GM23338 (cell line): Measurements from ENCODE around the gene VPS35. TPM values are rescaled to one million over a fixed set of nuclear protein-coding genes. Genes with fewer than 3 reads are reported as not detected.

Experiments used
- ATAC-seq: fragments of 200-7000 bp; cut with Tn5 transposase; 3 replicates; pipeline ENCODE4 v1.9.1; 2020
- DNase-seq: peaks from one replicate; pipeline ENCODE4 v3.0.0-alpha.2; 2015; ENCODE audit warnings: low spot score
- H2AFZ ChIP-seq: fragments of 200-600 bp; sonication (generic); 2 replicates; pipeline ENCODE4 v1.8.0; 2016; ENCODE audit warnings: antibody characterized with exemption, mild to moderate bottlenecking, moderate library complexity
- H3F3A ChIP-seq: fragments of 200-600 bp; sonication (generic); replicated peaks from 2 replicates; pipeline ENCODE4 v1.8.0; 2017; ENCODE audit warnings: antibody characterized with exemption, mixed run types, low read depth
- H3K27ac ChIP-seq: fragments of 200-600 bp; sonication (generic); 2 replicates; pipeline ENCODE4 v1.6.1; 2016; ENCODE audit warnings: low read depth
- H3K27me3 ChIP-seq: fragments of 200-600 bp; sonication (generic); 2 replicates; pipeline ENCODE4 v1.8.0; 2016; ENCODE audit warnings: mild to moderate bottlenecking, mixed run types, moderate library complexity; ENCODE audit not compliant: insufficient read depth
- H3K36me3 ChIP-seq: fragments of 200-600 bp; sonication (generic); 2 replicates; pipeline ENCODE4 v1.8.0; 2016; ENCODE audit warnings: mild to moderate bottlenecking; ENCODE audit not compliant: insufficient read depth
- H3K4me1 ChIP-seq: fragments of 200-600 bp; sonication (generic); 2 replicates; pipeline ENCODE4 v1.8.0; 2016; ENCODE audit warnings: mild to moderate bottlenecking, moderate library complexity; ENCODE audit not compliant: insufficient read depth
- H3K4me2 ChIP-seq: fragments of 200-600 bp; sonication (generic); 2 replicates; pipeline ENCODE4 v1.7.1; 2017; ENCODE audit warnings: mixed run types
- H3K4me3 ChIP-seq: fragments of 200-600 bp; sonication (generic); 2 replicates; pipeline ENCODE4 v1.6.1; 2016; ENCODE audit warnings: mixed run types
- H3K79me2 ChIP-seq: fragments of 200-600 bp; sonication (generic); replicated peaks from 2 replicates; pipeline ENCODE4 v1.8.0; 2017; ENCODE audit warnings: mild to moderate bottlenecking; ENCODE audit not compliant: insufficient read depth
- H3K9me2 ChIP-seq: fragments of 200-600 bp; sonication (generic); 2 replicates; pipeline ENCODE4 v1.8.0; 2017; ENCODE audit not compliant: insufficient read depth
- H4K20me1 ChIP-seq: fragments of 200-600 bp; sonication (generic); replicated peaks from 2 replicates; pipeline ENCODE4 v1.8.0; 2017; ENCODE audit warnings: mild to moderate bottlenecking; ENCODE audit not compliant: insufficient read depth
- H3K27ac Mint-ChIP-seq: 2 replicates; pipeline ENCODE4 v1.8.0; 2020; ENCODE audit warnings: inconsistent platforms, mild to moderate bottlenecking, moderate library complexity, mixed read lengths
- H3K27me3 Mint-ChIP-seq: 3 replicates; pipeline ENCODE4 v1.8.0; 2022; ENCODE audit warnings: low read depth, mild to moderate bottlenecking, moderate library complexity, mixed read lengths, inconsistent platforms; ENCODE audit not compliant: insufficient read depth, poor library complexity
- H3K36me3 Mint-ChIP-seq: 3 replicates; pipeline ENCODE4 v1.8.0; 2021; ENCODE audit warnings: low read depth, mild to moderate bottlenecking, inconsistent platforms, moderate library complexity, mixed read lengths
- H3K4me1 Mint-ChIP-seq: 3 replicates; pipeline ENCODE4 v1.8.0; 2020; ENCODE audit warnings: mild to moderate bottlenecking, inconsistent platforms, mixed read lengths
- H3K4me3 Mint-ChIP-seq: 3 replicates; pipeline ENCODE4 v1.8.0; 2021; ENCODE audit warnings: moderate library complexity, mild to moderate bottlenecking, inconsistent platforms, mixed read lengths
- H3K9me3 Mint-ChIP-seq: 3 replicates; pipeline ENCODE4 v1.8.0; 2020; ENCODE audit warnings: moderate library complexity, mild to moderate bottlenecking, inconsistent platforms, mixed read lengths
- CREB1 ChIP-seq: fragments of 250-450 bp; sonication (Bioruptor Pico); IDR thresholded peaks from 2 replicates; pipeline ENCODE4 v1.5.0; 2020; ENCODE audit warnings: low read depth, mild to moderate bottlenecking, moderate library complexity
- EZH2phosphoT487 ChIP-seq: fragments of 200-600 bp; sonication (generic); IDR thresholded peaks from one replicate; pipeline ENCODE4 v1.8.1; 2018; ENCODE audit warnings: antibody characterized with exemption; ENCODE audit not compliant: unreplicated experiment
- JUNB ChIP-seq: IDR thresholded peaks from one replicate; pipeline ENCODE4 v1.6.1; 2016; ENCODE audit warnings: antibody characterized with exemption; ENCODE audit not compliant: unreplicated experiment
- STAT1 ChIP-seq: IDR thresholded peaks from one replicate; pipeline ENCODE4 v1.6.1; 2016; ENCODE audit warnings: antibody characterized with exemption; ENCODE audit not compliant: unreplicated experiment
- ZNF114 ChIP-seq: fragments of 250-450 bp; sonication (Bioruptor Pico); IDR thresholded peaks from 2 replicates; pipeline ENCODE4 v1.5.0; 2020; ENCODE audit warnings: mild to moderate bottlenecking, moderate library complexity
- ZNF331 ChIP-seq: fragments of 250-450 bp; sonication (Bioruptor Pico); IDR thresholded peaks from 2 replicates; pipeline ENCODE4 v1.5.0; 2020; ENCODE audit warnings: low read depth, mild to moderate bottlenecking, moderate library complexity
- polyA plus RNA-seq: library from polyadenylated mRNA; unstranded; fragments of >200 nt; fragmentation: Nextera tagmentation; extraction: Ambion mirVana; gene quantifications from 2 replicates; pipeline ENCODE4 v1.2.1, GENCODE V29; 2016
- total RNA-seq: library from RNA; depleted of rRNA; stranded (reverse); fragments of >200 nt; shearing (Covaris generic); gene quantifications from 2 replicates; pipeline ENCODE4 v1.2.3, GENCODE V29; 2014
- TF ChIP-seq, protein P1 (sequence below): IDR thresholded peaks from 2 replicates; pipeline ENCODE4 v1.6.1; 2016; ENCODE audit warnings: antibody characterized with exemption
- TF ChIP-seq, protein P2 (sequence below): IDR thresholded peaks from one replicate; pipeline ENCODE4 v1.6.1; 2018; ENCODE audit warnings: antibody characterized with exemption; ENCODE audit not compliant: unreplicated experiment
- TF ChIP-seq, protein P3 (sequence below): fragments of 250-450 bp; sonication (Bioruptor Pico); IDR thresholded peaks from 2 replicates; pipeline ENCODE4 v1.5.0; 2020; ENCODE audit warnings: mild to moderate bottlenecking, moderate library complexity

The VPS35 gene
- total and polyA plus RNA-seq, 2 experiments from 2014 or later: 31.1 to 40.0 TPM

DNA sequence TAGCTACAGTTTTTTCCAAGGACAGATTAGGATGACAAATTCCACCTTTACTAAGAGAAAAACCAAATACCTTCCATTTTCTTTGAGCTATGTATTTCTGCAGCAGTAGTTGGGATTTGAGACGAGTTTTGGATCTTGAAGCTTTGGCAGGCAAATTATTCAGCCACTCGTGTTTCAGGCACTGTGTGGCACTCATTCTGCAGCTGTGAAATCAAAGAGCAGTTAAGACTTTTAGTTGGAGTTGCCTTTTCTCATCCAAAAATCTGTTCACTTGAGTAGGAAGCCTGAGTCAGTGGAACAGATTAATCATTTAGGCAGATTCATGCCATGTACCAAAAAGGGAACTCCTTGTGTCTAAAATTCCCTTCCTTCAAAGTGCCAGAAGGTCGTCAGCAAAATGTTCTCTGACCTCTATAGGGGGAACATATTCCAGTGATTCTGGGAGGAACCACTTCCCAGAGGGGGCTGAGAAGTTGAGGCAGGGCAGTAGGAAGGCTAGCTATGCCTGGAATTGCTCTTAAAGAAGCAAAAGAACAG lies 20.6 kb upstream of the VPS35 start (continued):
- TF ChIP-seq JUNB (no peak), EZH2phosphoT487 (no peak), CREB1 (CRISPR knock-in tag) (no peak), ZNF331 (no peak)
- TF ChIP-seq, protein P1, sequence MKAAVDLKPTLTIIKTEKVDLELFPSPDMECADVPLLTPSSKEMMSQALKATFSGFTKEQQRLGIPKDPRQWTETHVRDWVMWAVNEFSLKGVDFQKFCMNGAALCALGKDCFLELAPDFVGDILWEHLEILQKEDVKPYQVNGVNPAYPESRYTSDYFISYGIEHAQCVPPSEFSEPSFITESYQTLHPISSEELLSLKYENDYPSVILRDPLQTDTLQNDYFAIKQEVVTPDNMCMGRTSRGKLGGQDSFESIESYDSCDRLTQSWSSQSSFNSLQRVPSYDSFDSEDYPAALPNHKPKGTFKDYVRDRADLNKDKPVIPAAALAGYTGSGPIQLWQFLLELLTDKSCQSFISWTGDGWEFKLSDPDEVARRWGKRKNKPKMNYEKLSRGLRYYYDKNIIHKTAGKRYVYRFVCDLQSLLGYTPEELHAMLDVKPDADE: no peak
- TF ChIP-seq, protein P2, sequence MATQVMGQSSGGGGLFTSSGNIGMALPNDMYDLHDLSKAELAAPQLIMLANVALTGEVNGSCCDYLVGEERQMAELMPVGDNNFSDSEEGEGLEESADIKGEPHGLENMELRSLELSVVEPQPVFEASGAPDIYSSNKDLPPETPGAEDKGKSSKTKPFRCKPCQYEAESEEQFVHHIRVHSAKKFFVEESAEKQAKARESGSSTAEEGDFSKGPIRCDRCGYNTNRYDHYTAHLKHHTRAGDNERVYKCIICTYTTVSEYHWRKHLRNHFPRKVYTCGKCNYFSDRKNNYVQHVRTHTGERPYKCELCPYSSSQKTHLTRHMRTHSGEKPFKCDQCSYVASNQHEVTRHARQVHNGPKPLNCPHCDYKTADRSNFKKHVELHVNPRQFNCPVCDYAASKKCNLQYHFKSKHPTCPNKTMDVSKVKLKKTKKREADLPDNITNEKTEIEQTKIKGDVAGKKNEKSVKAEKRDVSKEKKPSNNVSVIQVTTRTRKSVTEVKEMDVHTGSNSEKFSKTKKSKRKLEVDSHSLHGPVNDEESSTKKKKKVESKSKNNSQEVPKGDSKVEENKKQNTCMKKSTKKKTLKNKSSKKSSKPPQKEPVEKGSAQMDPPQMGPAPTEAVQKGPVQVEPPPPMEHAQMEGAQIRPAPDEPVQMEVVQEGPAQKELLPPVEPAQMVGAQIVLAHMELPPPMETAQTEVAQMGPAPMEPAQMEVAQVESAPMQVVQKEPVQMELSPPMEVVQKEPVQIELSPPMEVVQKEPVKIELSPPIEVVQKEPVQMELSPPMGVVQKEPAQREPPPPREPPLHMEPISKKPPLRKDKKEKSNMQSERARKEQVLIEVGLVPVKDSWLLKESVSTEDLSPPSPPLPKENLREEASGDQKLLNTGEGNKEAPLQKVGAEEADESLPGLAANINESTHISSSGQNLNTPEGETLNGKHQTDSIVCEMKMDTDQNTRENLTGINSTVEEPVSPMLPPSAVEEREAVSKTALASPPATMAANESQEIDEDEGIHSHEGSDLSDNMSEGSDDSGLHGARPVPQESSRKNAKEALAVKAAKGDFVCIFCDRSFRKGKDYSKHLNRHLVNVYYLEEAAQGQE: no peak

DNA sequence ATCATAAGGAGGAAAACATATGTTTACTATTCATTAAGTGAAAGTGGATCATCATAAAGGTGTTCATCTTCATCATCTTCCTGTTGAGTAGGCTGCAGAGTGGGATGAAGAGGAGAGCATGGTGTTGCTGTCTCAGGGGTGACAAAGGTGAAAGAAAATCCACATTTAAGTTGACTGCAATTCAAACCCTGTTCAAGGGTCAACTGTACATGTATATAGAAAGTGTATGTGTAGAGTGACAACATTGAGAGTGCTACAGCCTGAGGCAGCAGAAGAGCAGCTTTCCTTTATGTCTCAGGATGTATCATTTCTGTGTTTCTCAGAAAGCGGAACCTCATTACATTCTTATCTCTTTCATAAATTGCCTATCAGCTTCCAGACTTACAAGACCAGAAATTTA lies 17.7 kb upstream of the VPS35 start:
- no peak for TF ChIP-seq JUNB

DNA sequence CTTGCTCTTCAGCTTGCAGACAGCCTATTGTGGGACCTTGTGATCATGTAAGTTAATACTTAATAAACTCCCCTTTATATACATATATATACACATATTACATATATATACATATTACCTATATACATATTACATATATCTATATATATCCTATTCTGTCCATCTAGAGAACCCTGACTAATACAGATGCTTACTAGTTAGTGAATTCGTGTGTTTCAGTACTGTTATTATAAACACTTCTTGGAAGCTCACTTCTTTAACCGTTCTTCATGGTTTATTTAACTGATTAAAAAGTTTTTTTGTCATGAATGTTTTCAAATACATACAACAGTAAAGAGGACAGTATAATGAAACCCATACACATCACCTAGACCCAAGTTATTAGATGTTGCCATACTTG lies 13.1 kb upstream of the VPS35 start:
- Histone ChIP-seq H3K4me3 (no peak overlapping the region), H3K79me2 (no peaks in the 10 kb centered on the region), H3F3A (no peaks in the 10 kb centered on the region; the same call in 1 of the 2 replicates), H3K4me2 (no peak overlapping the region), H3K27me3 (no peaks in the 10 kb centered on the region), H2AFZ (no peak overlapping the region), H3K9me2 (no peaks in the 10 kb centered on the region), H4K20me1 (no peaks in the 10 kb centered on the region), H3K36me3 (peaks cover 17% of the 10 kb centered on the region), H3K4me1 (no peaks in the 10 kb centered on the region), H3K27ac (no peak overlapping the region)
- Mint-ChIP-seq H3K27me3 (no peaks in the 10 kb centered on the region), H3K4me1 (no peaks in the 10 kb centered on the region), H3K9me3 (no peaks in the 10 kb centered on the region), H3K27ac (no peak overlapping the region), H3K36me3 (peaks cover 36% of the 10 kb centered on the region), H3K4me3 (no peak overlapping the region)
- ATAC-seq (no peak), DNase-seq (no peak)
- TF ChIP-seq STAT1 (no peak), ZNF114 (CRISPR knock-in tag) (no peak)
- TF ChIP-seq, protein P3, sequence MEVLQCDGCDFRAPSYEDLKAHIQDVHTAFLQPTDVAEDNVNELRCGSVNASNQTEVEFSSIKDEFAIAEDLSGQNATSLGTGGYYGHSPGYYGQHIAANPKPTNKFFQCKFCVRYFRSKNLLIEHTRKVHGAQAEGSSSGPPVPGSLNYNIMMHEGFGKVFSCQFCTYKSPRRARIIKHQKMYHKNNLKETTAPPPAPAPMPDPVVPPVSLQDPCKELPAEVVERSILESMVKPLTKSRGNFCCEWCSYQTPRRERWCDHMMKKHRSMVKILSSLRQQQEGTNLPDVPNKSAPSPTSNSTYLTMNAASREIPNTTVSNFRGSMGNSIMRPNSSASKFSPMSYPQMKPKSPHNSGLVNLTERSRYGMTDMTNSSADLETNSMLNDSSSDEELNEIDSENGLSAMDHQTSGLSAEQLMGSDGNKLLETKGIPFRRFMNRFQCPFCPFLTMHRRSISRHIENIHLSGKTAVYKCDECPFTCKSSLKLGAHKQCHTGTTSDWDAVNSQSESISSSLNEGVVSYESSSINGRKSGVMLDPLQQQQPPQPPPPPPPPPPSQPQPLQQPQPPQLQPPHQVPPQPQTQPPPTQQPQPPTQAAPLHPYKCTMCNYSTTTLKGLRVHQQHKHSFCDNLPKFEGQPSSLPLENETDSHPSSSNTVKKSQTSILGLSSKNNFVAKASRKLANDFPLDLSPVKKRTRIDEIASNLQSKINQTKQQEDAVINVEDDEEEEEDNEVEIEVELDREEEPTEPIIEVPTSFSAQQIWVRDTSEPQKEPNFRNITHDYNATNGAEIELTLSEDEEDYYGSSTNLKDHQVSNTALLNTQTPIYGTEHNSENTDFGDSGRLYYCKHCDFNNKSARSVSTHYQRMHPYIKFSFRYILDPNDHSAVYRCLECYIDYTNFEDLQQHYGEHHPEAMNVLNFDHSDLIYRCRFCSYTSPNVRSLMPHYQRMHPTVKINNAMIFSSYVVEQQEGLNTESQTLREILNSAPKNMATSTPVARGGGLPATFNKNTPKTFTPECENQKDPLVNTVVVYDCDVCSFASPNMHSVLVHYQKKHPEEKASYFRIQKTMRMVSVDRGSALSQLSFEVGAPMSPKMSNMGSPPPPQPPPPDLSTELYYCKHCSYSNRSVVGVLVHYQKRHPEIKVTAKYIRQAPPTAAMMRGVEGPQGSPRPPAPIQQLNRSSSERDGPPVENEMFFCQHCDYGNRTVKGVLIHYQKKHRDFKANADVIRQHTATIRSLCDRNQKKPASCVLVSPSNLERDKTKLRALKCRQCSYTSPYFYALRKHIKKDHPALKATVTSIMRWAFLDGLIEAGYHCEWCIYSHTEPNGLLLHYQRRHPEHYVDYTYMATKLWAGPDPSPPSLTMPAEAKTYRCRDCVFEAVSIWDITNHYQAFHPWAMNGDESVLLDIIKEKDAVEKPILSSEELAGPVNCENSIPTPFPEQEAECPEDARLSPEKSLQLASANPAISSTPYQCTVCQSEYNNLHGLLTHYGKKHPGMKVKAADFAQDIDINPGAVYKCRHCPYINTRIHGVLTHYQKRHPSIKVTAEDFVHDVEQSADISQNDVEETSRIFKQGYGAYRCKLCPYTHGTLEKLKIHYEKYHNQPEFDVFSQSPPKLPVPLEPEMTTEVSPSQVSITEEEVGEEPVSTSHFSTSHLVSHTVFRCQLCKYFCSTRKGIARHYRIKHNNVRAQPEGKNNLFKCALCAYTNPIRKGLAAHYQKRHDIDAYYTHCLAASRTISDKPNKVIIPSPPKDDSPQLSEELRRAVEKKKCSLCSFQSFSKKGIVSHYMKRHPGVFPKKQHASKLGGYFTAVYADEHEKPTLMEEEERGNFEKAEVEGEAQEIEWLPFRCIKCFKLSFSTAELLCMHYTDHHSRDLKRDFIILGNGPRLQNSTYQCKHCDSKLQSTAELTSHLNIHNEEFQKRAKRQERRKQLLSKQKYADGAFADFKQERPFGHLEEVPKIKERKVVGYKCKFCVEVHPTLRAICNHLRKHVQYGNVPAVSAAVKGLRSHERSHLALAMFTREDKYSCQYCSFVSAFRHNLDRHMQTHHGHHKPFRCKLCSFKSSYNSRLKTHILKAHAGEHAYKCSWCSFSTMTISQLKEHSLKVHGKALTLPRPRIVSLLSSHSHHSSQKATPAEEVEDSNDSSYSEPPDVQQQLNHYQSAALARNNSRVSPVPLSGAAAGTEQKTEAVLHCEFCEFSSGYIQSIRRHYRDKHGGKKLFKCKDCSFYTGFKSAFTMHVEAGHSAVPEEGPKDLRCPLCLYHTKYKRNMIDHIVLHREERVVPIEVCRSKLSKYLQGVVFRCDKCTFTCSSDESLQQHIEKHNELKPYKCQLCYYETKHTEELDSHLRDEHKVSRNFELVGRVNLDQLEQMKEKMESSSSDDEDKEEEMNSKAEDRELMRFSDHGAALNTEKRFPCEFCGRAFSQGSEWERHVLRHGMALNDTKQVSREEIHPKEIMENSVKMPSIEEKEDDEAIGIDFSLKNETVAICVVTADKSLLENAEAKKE (CRISPR knock-in tag): no peak

More for the DNA sequence above, 17.7 kb upstream of the VPS35 start:
- no peak for DNase-seq
- Histone ChIP-seq H3K4me3 (no peak overlapping the region), H3K9me2 (no peaks in the 10 kb centered on the region), H3K79me2 (no peaks in the 10 kb centered on the region), H3K4me2 (no peak overlapping the region), H3K27me3 (no peaks in the 10 kb centered on the region), H3F3A (no peaks in the 10 kb centered on the region), H4K20me1 (no peaks in the 10 kb centered on the region), H3K4me1 (no peaks in the 10 kb centered on the region), H2AFZ (no peak overlapping the region), H3K36me3 (no peaks in the 10 kb centered on the region), H3K27ac (no peak overlapping the region)
- Mint-ChIP-seq H3K9me3 (no peaks in the 10 kb centered on the region), H3K4me1 (no peaks in the 10 kb centered on the region), H3K27me3 (peaks cover 2% of the 10 kb centered on the region), H3K4me3 (no peak overlapping the region), H3K27ac (no peak overlapping the region), H3K36me3 (peaks cover 4% of the 10 kb centered on the region; the same call in 1 of the 3 replicates)
- ATAC-seq: no peak
